Stimulated activated CD8-positive, alpha-beta memory T cell treated with anti-CD3 and anti-CD28 coated beads, Interleukin-12 subunit alpha, Interleukin-12 subunit beta, amount 100 ng/mL, for 24 hours (primary cell): ENCODE results near the gene C5orf63.
"Not testable (repeated sequence)": the region's sequence is repeated elsewhere in the genome, so short reads cannot be mapped to it uniquely, and the experiment has no call there.

Experiments
- DNase-seq: peaks from one replicate; pipeline ENCODE4 v3.0.0-alpha.2; 2020; ENCODE audit errors: extremely low read depth

The C5orf63 gene

DNA sequence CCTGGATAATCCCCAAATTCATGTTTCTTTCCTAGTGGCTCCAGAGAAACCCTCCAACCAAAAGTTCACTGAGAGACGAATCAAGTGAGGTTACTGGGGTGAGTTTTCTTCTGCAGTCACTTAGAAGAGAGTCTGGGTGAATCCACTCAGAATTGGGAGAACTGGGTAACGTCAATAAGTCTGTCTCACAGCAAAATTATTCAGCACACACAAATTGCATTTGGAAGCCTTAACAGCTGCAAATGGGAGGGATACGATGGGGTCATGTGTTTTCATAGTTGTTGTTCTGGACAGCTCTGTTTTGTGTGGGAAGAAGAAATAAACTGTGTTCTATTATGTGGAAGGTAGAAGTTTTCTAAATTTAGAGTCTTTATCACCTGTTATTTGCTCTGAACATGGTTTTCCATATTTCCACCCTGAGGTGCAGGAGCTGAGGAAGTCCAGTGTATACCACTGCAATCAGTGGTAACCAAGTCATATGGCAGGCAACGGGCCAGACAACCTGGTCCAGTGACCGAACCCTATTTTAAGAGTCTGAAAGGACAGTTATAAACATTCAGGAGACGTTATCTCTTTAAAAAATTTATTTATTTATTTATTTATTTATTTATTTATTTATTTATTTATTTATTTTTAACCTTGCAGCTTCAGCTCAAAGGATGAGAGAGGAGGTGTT is 64.9 kb downstream of the C5orf63 start:
- no peak for DNase-seq

- DNase-seq: no peak
Observed at GRCh38 chr5:127007522-127007921, 65.8 kb downstream of the C5orf63 start.

DNA sequence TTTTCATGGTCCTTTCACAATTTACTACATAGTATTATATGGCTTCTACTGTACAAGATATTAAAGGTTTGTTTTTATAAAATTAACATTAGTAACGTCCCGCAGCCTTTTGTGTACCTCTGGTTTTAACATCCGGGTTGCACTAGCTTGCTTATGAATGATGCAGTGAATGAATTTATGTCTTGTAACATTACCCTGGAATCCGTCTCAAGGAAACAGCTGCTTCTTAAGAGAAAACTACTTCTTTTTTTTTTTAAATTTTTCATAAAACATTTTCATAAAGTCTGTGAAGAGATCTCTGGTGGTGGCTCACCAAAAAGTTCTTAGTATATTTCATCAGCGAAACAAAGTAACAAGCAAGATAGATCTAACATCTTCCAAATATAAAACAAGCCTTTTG is 66.6 kb downstream of the C5orf63 start:
- no peak for DNase-seq

DNA sequence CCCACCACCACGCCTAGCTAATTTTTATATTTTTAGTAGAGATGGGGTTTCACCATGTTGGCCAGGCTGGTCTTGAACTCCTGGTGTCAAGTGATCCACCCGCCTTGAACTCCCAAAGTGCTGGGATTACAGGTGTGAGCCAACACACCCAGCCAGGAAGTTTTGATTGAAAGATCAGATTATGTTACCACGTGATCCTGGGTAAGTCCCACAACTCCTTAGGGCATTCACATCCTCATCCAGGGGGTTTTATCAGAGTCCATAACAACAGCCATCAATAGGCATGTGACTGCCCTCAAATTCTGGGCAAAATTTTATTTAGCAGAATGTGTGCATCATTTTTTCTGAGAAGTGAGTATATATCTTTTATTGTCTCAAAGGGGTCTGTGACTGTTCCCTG is 68.0 kb downstream of the C5orf63 start:
- DNase-seq: not testable (repeated sequence)

GRCh38 chr5:127004721-127005120 is 68.6 kb downstream of the C5orf63 start:
- no peak for DNase-seq

- no peak for DNase-seq
Observed at GRCh38 chr5:127003798-127004495, 69.4 kb downstream of the C5orf63 start.

DNA sequence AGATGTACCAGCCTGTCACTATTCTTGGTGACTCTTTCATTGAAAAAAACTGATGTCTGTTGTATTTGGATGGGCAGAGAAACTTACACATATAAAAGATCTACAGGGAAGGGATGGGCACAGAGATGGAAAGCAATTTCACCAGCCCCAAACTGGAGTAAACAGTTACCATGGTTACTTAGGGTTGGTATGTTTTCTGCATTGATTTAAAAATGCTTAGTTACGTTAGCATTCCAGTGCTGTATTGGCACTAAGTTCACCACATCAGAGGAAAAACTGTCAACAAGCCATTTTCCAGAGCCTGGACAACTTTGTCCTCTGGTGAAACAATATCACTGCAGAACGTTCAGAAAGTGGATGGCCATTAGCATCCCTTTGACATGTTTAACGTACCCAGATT is 70.9 kb downstream of the C5orf63 start:
- no peak for DNase-seq

- DNase-seq: no peak
Observed at GRCh38 chr5:127001621-127002296, 71.5 kb downstream of the C5orf63 start.
